Thyroid gland (tissue), 4 donors: ENCODE measurements around the gene RFX1.

Source experiments
- POLR2A ChIP-seq, 2 donors: fragments of 450-650 bp; IDR thresholded peaks; one replicate each; pipeline ENCODE4 v1.6.1; 2017; ENCODE audit warnings: antibody characterized with exemption in 2 of 2, mild to moderate bottlenecking in 2 of 2, moderate library complexity in 1 of 2
- TF ChIP-seq, protein P1 (sequence below), 6 experiments: fragments of 200-600 bp in 3 of 6; fragments of 450-650 bp in 3 of 6; sonication (generic) in 3 of 6; IDR thresholded peaks; one replicate each; pipeline ENCODE4 v1.5.1; 2016 to 2019; ENCODE audit warnings: antibody characterized with exemption in 6 of 6, mild to moderate bottlenecking in 2 of 6, inconsistent platforms in 1 of 6, moderate library complexity in 1 of 6

DNA sequence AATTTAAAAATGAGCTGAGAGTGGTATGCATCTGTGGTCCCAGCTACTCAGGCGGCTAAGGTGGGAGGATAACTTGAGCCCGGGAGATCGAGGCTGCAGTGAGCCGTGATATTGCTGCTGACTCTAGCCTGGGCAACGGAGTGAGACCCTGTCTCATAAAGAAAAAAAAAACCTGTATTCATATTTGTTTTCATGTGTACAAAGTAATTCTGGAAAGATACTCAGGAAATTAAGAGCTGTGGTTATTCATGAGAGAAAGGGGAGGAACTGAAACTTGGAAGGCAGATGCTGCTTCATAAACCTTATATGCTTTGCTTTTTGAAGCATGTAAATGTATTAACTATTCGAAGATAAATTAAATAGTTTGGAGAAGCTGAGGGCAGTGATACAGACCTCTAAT is 13.0 kb upstream of the RFX1 start:
- TF ChIP-seq, protein P1, sequence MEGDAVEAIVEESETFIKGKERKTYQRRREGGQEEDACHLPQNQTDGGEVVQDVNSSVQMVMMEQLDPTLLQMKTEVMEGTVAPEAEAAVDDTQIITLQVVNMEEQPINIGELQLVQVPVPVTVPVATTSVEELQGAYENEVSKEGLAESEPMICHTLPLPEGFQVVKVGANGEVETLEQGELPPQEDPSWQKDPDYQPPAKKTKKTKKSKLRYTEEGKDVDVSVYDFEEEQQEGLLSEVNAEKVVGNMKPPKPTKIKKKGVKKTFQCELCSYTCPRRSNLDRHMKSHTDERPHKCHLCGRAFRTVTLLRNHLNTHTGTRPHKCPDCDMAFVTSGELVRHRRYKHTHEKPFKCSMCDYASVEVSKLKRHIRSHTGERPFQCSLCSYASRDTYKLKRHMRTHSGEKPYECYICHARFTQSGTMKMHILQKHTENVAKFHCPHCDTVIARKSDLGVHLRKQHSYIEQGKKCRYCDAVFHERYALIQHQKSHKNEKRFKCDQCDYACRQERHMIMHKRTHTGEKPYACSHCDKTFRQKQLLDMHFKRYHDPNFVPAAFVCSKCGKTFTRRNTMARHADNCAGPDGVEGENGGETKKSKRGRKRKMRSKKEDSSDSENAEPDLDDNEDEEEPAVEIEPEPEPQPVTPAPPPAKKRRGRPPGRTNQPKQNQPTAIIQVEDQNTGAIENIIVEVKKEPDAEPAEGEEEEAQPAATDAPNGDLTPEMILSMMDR (IDR thresholded peaks at IDR 0.05): no peak
- no peak for TF ChIP-seq POLR2A (IDR thresholded peaks at IDR 0.05)
